Effector memory CD8-positive, alpha-beta T cell (primary cell): ENCODE results near the gene SPNS2.

Experiments used
- ATAC-seq: fragments of 150-1000 bp; cut with Tn5 transposase; replicated peaks from 2 replicates; pipeline ENCODE4 v1.10.0; 2021; ENCODE audit warnings: mild to moderate bottlenecking, moderate library complexity
- DNase-seq, 3 experiments: peaks; one replicate each; pipeline ENCODE4 v3.0.0; 2021
- H3K27ac Mint-ChIP-seq, 2 donors: one replicate each; pipeline ENCODE4 v1.8.0; 2022; ENCODE audit warnings: mild to moderate bottlenecking in 2 of 2, mixed read lengths in 2 of 2, moderate library complexity in 2 of 2
- H3K27me3 Mint-ChIP-seq, 2 donors: one replicate each; pipeline ENCODE4 v1.8.0; 2022; ENCODE audit warnings: mixed read lengths in 2 of 2
- H3K36me3 Mint-ChIP-seq: one replicate; pipeline ENCODE4 v1.8.0; 2022; ENCODE audit warnings: mild to moderate bottlenecking, moderate library complexity, mixed read lengths; ENCODE audit not compliant: insufficient read depth
- H3K4me1 Mint-ChIP-seq, 2 donors: one replicate each; pipeline ENCODE4 v1.8.0; 2022; ENCODE audit warnings: low read depth in 2 of 2, mixed read lengths in 2 of 2
- H3K4me3 Mint-ChIP-seq, 2 donors: one replicate each; pipeline ENCODE4 v1.8.0; 2022; ENCODE audit warnings: mild to moderate bottlenecking in 2 of 2, mixed read lengths in 2 of 2, moderate library complexity in 2 of 2
- H3K9me3 Mint-ChIP-seq, 2 donors: one replicate each; pipeline ENCODE4 v1.8.0; 2022; ENCODE audit warnings: mixed read lengths in 2 of 2

The SPNS2 gene

DNA sequence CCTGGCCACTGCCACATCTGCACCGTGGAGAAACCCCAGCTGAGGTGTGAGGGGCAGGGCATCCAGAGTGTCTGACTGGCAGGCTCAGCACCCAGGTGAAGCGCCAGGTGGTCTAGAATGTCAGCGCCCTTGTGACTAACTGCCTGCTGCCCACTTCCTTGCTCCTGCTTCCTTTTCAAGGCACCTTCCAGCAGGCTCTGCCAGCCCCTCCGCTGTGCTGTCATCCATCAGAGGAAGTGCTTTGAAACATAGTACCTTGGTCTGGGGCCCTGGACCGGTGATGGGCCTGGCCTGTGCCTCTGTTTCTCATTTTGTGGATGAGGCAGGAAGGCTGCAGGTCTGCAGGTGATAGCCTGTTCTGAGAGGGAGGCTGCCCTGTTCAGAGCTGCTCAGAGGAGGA, 5.5 kb downstream of the SPNS2 start:
- Mint-ChIP-seq H3K9me3 (no peaks in the 10 kb centered on the region), H3K4me1 (peaks cover 35 to 36% of the 10 kb centered on the region in 2 donors), H3K4me3 (peak overlapping the region in 1 of 2 donors; percentile 7), H3K27ac (peak overlapping the region in 1 of 2 donors; percentile 22), H3K36me3 (no peaks in the 10 kb centered on the region), H3K27me3 (peaks cover 0 to 54% of the 10 kb centered on the region in 2 donors)
- ATAC-seq (peak; percentile 40), DNase-seq (no peak)

DNA sequence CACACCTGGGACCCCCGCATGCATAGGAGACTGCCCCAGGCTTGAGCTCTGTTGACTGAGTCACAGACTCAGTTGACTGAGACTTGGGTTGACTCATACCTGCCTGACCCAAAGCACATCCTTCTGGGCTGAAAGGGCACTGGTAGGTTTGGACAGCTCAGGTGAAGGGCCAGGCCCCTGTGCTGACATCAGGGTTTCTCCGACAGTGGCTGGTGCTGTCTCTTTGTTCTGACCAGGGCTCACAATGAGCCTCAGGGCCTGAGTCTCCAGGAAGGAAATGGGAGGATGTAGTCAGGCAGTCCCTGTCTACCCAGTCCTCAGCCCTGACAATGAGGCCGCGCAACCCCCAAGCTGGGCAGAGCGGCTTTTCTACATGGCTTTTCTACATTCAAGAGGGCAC, 6.5 kb downstream of the SPNS2 start:
- no peaks in the 10 kb centered on the region for H3K36me3 Mint-ChIP-seq
- ATAC-seq (no peak), DNase-seq (no peak)
- H3K4me3 Mint-ChIP-seq, result no peak overlapping the region
- peaks cover 0 to 54% of the 10 kb centered on the region in 2 donors for H3K27me3 Mint-ChIP-seq
- peak overlapping the region; percentile 32 to 62 for H3K27ac Mint-ChIP-seq
- H3K4me1 Mint-ChIP-seq, result peaks cover 32 to 34% of the 10 kb centered on the region in 2 donors
- no peaks in the 10 kb centered on the region for H3K9me3 Mint-ChIP-seq

DNA sequence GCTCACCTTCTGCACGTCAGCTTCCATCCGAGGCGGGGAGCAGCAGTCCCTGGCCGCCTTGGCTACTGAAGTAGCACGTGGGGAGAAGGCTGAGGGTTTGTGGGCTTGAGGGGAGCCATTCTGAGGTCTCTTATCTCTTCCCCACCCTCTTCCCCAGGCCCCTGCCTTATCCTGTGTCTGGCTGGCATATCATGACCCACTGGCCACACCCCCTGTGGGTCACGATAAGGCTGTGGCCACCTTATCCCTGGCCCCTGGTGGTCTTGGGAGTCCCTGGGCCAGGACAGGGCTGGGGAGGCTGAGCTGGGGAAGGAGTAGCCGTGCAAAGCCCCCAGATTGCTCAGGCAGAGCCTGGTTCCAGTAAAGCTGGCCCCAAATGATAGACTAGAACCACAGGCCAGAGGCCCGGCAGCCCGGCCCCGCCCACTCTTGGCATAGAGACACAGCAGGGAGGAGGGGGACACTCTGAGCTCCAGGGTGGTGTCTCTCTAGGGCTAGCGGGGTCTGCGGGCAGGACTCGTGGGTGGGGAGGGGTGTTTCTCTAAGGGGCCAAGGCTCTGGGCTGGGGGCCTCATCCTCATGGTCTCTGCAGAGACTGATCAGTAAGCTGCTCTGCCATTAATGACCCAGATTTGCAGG, 7.6 kb downstream of the SPNS2 start:
- H3K9me3 Mint-ChIP-seq, result no peaks in the 10 kb centered on the region

DNA sequence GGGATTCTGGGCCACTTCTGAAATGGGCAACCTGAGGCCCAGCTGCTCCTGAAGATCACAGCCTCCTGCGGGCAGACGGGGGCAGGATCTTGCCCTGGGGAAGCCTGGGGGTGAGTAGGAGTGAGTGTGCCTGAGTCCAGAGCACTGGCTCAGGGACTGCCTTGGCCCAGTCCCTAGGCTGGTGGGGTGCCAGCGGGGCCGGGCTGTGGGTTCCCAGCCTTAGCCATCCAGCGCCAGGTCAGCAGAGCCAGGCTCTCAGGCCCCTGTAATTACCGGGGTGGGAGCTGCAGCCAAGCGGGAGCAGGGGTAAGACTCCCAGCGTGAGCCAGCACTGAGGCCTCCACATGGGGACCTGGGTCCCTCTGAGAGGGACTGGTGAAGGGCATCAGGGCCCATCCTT, 8.2 kb downstream of the SPNS2 start:
- Mint-ChIP-seq H3K27ac (no peak overlapping the region), H3K4me3 (no peak overlapping the region), H3K27me3 (peaks cover 0 to 47% of the 10 kb centered on the region in 2 donors)

More for the DNA sequence above, 7.6 kb downstream of the SPNS2 start:
- no peak overlapping the region for H3K4me3 Mint-ChIP-seq
- H3K36me3 Mint-ChIP-seq, result no peaks in the 10 kb centered on the region
- no peak for DNase-seq
- peaks cover 0 to 47% of the 10 kb centered on the region in 2 donors for H3K27me3 Mint-ChIP-seq
- H3K27ac Mint-ChIP-seq, result no peak overlapping the region
- peaks cover 36% of the 10 kb centered on the region in 2 donors for H3K4me1 Mint-ChIP-seq
- no peak for ATAC-seq

DNA sequence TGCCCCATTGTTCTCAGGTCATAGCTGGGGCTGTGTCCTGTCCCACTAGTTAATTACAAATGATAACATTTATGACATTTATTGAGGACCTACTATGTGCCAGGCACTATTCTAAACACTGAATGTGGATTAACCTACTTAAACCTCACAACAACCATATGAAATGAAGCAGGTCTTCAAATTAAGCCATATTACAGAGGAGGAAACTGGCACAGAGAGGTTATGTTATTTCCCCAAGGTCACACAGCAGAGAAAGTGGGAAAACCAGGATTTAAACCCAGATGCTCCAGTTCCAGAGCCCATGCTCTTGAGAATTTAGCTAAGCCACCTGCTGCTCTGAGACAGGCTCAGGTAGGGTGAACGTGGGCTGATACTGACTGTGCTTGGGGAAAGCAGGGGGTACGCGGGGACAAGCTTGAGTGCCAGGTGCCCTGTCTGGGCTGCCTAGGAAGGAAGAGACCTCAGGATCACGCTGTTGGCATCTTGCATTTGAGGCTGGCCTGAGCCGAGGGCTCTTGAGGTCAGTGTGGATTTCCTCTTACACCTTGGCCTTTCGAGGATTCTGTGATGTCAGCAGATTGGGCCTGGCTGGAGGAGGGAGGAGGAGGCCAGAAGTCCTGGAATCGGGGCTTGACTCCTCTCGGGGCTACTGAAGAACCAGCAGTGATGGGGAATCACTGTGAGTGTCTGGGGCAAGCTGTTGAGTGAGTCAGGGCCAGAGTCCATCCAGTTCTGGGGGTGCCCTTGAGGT, 8.9 kb downstream of the SPNS2 start:
- Mint-ChIP-seq H3K4me1 (peaks cover 36 to 39% of the 10 kb centered on the region in 2 donors), H3K9me3 (no peaks in the 10 kb centered on the region), H3K36me3 (no peaks in the 10 kb centered on the region), H3K4me3 (no peak overlapping the region), H3K27me3 (peaks cover 0 to 43% of the 10 kb centered on the region in 2 donors), H3K27ac (peak overlapping the region in 1 of 2 donors; percentile 28)
- no peak for ATAC-seq
- DNase-seq, result no peak

More for the DNA sequence above, 8.2 kb downstream of the SPNS2 start:
- H3K9me3 Mint-ChIP-seq, result no peaks in the 10 kb centered on the region
- H3K4me1 Mint-ChIP-seq, result peaks cover 36 to 38% of the 10 kb centered on the region in 2 donors
- H3K36me3 Mint-ChIP-seq, result no peaks in the 10 kb centered on the region
- DNase-seq, result no peak
- ATAC-seq, result no peak

DNA sequence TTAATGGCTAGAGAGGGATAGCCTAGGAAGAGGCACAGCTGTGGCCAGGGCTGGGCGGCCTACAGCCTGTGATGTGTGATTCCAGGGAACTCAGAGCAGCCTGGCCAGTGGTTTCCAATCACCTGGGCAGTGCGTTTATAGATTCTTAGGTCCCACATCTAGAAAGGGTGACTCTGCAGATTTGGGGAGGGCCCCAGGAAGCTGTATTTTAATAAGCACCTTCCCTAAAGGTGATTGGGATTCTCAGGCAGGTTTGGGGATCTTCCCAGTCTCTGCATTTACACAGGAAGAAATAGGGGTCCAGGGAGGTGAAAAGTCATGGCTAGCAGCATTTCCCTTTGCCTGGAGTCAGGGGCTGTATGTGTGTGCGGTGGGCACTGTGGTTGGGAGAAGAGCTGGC, 9.5 kb downstream of the SPNS2 start:
- H3K27ac Mint-ChIP-seq, result peak overlapping the region in 1 of 2 donors; percentile 28
- H3K9me3 Mint-ChIP-seq, result no peaks in the 10 kb centered on the region
- H3K27me3 Mint-ChIP-seq, result peaks cover 0 to 36% of the 10 kb centered on the region in 2 donors
- ATAC-seq, result no peak
- DNase-seq, result no peak
- peak overlapping the region in 1 of 2 donors; percentile 60 for H3K4me3 Mint-ChIP-seq
- H3K36me3 Mint-ChIP-seq, result no peaks in the 10 kb centered on the region
- H3K4me1 Mint-ChIP-seq, result peaks cover 38 to 39% of the 10 kb centered on the region in 2 donors

DNA sequence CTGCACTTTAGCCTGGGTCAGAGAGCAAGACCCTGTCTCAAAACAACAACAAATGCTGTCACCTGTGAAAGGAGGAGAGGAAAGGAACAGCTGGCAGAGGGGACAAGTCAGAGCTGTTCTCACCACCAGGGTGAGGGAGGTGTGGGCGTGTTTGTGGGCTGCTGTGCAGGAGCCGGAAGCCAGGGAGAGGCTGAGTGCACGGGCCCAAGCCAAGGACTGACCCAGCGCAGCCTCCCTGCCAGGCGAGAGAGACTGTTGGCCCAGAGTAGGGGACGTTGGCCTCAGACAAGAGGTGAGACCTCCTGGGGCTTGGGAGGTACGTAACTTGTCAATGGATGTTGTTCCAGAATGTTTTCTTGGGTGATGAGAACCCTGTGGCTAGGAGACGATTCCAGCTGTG, 10.7 kb downstream of the SPNS2 start:
- H3K4me3 Mint-ChIP-seq, result peak overlapping the region; percentile 45 to 60
- peaks cover 0 to 24% of the 10 kb centered on the region in 2 donors for H3K27me3 Mint-ChIP-seq
- H3K4me1 Mint-ChIP-seq, result peaks cover 30 to 36% of the 10 kb centered on the region in 2 donors
- DNase-seq (peak in 1 of 3 experiments; percentile 17), ATAC-seq (peak; percentile 75)
- peak overlapping the region; percentile 2 to 81 for H3K27ac Mint-ChIP-seq
- H3K36me3 Mint-ChIP-seq, result no peaks in the 10 kb centered on the region
- no peaks in the 10 kb centered on the region for H3K9me3 Mint-ChIP-seq

DNA sequence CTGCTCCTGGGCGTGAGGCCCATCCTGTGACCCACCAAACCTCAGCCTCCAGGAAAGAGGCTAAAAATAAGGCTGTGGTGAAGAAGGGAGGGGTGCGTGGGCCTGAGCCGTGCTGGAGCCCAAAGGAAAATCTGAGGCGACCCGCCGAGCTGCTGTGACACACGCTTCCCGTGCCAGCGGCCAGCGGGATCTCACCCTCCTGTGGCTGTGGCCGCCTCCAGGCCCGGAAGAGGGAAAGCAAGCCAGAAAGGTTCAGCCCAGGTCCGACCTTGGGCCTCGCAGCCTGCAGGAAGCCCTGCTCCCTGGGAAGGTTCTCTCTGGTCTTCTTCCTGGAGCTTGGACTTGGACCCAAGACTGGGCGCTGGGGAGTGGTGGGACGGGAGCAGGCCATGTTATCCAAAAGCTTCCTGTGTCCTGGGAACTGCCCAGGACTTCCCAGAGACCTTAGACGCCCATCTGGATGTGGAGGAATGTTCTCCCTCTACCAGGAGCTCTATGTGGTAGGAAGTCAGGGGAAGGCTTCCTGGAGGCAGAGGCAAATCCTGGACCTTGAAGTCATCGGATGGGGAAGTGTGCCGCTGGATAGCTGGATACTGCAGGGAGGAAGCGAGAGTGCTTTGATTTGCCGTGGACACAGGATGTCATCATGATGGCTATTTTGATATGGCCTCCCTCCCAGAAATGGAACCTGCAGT, 11.4 kb downstream of the SPNS2 start:
- no peaks in the 10 kb centered on the region for H3K9me3 Mint-ChIP-seq
- no peak overlapping the region for H3K27ac Mint-ChIP-seq
- H3K27me3 Mint-ChIP-seq, result peaks cover 0 to 17% of the 10 kb centered on the region in 2 donors
- H3K4me3 Mint-ChIP-seq, result peak overlapping the region in 1 of 2 donors; percentile 45
- no peak for ATAC-seq
- peaks cover 25 to 30% of the 10 kb centered on the region in 2 donors for H3K4me1 Mint-ChIP-seq
- DNase-seq, result no peak
- no peaks in the 10 kb centered on the region for H3K36me3 Mint-ChIP-seq

DNA sequence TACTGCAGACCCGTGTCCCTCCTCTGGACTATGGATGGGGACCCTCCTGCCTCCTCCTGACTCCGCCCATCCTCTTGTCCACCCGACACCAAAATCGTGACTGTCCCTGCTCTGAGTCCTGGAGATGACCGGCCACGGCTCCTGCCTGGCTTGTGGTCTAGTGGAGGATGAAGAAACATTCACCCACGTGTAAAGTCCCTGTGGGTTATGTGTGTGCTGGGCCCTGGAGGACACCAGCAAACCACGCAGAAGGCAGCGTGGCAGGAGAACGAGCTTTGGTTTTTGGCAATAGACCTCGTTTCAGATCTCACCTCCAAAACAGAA, 11.9 kb downstream of the SPNS2 start:
- no peaks in the 10 kb centered on the region for H3K36me3 Mint-ChIP-seq
- H3K27ac Mint-ChIP-seq, result no peak overlapping the region
- H3K9me3 Mint-ChIP-seq, result no peaks in the 10 kb centered on the region
- peaks cover 0 to 13% of the 10 kb centered on the region in 2 donors for H3K27me3 Mint-ChIP-seq
- H3K4me3 Mint-ChIP-seq, result no peak overlapping the region
- no peak for ATAC-seq
- no peak for DNase-seq
- peaks cover 24 to 29% of the 10 kb centered on the region in 2 donors for H3K4me1 Mint-ChIP-seq

DNA sequence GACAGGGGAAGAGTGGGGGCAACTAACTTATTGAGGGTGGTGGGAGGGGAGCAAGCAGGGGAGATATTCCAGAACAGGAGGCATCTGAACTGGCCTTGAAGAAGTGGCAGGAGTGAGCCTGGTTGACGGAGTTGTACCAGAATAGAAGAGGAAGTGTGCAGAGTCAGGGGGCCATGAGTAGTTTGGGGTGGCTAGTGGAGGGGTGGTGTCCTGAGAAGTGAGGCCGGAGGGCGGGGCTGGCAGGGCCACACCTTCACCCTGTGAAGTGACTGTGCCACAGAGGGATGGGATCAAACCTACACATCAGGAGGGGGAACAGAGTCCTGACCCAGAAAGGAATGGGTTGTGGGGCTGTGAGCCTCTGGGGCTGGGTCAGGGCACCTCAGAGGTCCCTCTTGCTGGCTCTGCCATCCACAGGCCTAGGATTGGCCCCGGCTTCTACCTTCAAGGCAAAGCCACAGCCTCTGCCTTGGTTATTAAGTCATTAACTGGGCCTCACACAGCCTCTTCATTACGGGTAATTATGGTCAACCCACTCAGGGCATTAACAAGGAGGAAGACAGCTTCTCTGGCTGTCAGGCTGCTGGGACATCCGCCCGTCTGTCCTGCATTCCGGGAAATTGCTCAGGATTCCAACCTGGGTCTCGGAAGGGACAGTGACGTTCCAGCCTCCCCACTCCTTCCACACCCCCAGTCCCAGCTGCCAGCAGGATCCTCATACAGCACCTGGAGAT, 12.7 kb downstream of the SPNS2 start:
- Mint-ChIP-seq H3K27me3 (peaks cover 0 to 13% of the 10 kb centered on the region in 2 donors), H3K27ac (no peak overlapping the region), H3K36me3 (no peaks in the 10 kb centered on the region), H3K4me3 (no peak overlapping the region), H3K4me1 (peaks cover 23 to 29% of the 10 kb centered on the region in 2 donors), H3K9me3 (no peaks in the 10 kb centered on the region)
- DNase-seq (no peak), ATAC-seq (no peak)

DNA sequence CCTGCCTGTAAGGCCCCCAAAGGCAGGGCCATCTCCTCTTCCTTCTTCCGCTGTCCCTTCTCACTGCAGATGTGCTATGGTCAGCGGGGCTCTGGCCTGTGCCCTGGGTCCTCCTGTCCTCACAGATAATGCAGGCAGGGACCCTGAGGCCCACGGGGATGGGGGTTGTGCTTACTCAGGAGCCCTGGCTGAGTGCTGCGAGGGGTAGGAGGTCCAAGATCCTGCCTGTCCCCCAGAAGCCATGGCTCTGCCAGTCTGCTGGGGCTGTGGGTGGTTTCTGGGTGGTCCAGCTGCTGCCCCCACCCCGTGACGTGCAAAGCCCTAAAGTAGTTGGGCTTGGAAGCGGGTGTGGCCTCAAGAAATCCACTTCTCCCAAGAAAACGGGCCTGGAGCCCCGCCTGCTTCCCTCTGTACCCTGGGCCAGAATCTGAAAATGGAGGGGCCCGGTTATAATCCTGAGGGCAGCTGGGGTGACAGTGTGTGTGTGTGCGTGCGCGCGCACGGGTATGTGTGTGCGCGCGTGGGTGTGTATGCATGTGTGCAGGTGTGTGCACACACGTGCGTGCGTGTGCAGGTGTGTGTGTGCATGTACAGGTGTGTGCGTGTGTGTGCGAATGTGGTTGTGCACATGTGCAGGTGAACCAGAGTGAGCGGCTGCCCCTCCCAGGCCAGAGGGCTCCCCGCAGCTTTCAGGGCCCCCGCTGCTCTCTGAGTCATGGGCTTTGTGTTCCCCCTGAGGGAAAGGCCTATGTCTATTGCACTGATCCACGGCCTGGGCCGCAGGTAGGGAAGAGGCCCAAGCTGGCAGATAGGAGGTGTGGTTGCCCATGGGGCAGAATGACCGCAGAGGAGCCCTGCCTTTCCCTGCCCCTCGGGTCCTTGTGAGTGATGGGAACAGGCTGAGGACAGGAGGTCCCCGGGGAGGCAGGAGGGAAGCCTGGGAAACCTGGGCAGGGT, 13.8 kb downstream of the SPNS2 start:
- DNase-seq, result no peak
- Mint-ChIP-seq H3K4me3 (no peak overlapping the region), H3K36me3 (no peaks in the 10 kb centered on the region), H3K27me3 (peaks cover 0 to 13% of the 10 kb centered on the region in 2 donors), H3K27ac (no peak overlapping the region), H3K9me3 (no peaks in the 10 kb centered on the region), H3K4me1 (peaks cover 23 to 29% of the 10 kb centered on the region in 2 donors)
- no peak for ATAC-seq
